NCI-H187 treated with DMSO at 0.1 percent for 48 hours (cell line): Measurements from ENCODE around the gene THAP7.
"Not testable (repeated sequence)": the region's sequence is repeated elsewhere in the genome, so short reads cannot be mapped to it uniquely, and the experiment has no call there.

Source experiments
- DNase-seq: peaks from one replicate; lab custom pipeline; 2025; lab: John Stamatoyannopoulos, UW

Gene THAP7

DNA sequence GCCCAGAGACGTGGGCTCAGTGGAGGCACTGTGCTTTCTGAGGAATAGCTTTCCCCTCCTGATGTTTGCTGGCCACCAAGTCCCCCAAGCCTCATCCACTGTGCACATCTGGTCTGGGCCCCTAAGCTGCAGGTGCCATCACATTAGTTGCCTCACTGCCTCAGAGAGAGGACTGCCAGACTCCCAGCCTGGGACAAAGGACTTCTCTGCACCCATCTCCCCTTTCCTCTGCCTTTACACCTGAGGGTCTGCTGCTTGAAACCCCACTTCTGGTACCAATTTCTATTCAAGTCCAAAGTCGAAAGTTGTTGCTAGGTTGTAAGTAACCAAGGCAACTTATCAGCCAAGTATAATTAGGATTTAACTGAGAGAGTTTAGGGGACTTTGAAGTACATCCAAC is 23.5 kb downstream of the THAP7 start:
- no peak for DNase-seq

DNA sequence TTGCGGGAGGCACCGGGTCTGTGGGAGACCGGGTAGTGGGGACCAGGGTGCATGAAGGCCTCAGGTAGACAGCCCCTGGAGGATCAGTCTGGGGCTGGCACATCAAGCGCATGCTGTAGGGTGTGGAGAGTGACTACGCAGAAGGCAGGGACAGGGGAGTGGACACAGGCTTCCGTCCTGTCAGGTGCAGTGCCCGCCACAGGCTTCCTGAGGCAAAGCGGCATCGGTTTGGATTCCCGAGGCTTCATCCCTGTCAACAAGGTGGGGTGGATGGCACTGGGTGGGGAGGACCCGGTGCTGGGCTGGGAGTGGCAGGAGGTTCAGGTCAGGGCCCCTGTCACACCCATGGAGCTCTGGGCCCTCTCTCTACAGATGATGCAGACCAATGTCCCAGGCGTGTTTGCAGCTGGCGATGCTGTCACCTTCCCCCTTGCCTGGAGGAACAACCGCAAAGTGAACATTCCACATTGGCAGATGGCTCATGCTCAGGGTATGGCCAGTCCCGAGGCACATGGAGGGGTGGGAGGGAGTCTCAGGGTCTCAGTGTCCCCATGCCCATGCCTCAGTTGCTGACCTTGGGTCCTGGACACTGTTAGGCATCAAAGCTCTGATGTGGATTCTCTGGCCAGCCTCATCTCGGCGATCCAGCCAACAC is 24.3 kb downstream of the THAP7 start:
- no peak for DNase-seq

GRCh38 chr22:20977019-20977418 is 24.9 kb downstream of the THAP7 start:
- no peak for DNase-seq

- no peak for DNase-seq
Measured at GRCh38 chr22:20976291-20976877, 25.5 kb downstream of the THAP7 start.

- DNase-seq, result no peak
Measured at GRCh38 chr22:20975541-20976290, 26.2 kb downstream of the THAP7 start.

GRCh38 chr22:20974336-20974955 is 27.5 kb downstream of the THAP7 start:
- no peak for DNase-seq

DNA sequence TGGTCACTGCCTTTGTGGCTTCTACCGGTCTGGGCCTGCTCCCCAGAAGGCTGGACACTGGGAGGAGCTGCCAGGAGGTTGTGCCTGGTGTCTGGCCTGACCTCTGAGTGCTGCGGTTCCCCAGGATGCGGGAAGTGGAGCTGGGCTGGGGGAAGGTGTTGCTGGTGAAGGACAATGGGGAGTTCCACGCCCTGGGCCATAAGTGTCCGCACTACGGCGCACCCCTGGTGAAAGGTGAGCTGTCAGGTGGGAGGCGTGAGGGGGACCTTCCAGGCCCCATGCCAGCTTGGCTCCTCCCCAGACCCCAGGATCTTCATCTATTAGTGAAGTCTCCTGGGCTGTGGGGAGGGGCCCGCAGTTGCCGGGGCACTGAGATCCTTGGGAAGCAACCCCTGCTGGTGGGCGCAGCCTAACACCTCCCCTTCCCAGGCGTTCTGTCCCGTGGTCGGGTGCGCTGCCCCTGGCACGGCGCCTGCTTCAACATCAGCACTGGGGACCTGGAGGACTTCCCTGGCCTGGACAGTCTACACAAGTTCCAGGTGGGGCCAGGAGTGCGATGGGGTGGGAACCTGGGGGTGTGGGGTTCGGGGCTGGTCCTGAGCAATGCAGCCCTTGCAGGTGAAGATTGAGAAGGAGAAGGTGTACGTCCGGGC is 28.2 kb downstream of the THAP7 start:
- DNase-seq, result no peak

DNA sequence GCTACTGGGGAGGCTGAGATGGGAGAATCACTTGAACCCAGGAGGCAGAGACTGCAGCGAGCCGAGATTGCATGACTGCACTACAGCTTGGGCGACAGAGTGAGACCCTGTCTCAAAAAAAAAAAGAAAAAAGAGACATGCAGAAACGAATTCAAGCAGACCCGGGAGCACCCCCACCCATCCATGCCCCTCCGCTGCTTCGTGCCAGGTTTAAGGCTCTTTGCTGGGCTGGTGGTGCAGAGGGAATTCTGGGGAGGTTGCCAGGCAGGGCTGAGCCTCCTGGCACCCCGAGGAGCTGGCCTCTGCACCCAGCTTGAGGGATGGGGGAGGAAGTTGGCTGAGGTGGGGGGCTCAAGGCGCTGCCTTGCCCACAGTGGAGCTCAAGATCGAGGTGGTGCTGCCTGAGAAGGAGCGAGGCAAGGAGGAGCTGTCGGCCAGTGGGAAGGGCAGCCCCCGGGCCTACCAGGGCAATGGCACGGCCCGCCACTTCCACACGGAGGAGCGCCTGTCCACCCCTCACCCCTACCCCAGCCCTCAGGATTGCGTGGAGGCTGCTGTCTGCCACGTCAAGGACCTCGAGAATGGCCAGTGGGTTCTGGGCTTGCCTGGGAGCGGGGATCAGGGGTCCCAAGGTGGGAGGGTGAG is 28.9 kb downstream of the THAP7 start:
- no peak for DNase-seq

DNA sequence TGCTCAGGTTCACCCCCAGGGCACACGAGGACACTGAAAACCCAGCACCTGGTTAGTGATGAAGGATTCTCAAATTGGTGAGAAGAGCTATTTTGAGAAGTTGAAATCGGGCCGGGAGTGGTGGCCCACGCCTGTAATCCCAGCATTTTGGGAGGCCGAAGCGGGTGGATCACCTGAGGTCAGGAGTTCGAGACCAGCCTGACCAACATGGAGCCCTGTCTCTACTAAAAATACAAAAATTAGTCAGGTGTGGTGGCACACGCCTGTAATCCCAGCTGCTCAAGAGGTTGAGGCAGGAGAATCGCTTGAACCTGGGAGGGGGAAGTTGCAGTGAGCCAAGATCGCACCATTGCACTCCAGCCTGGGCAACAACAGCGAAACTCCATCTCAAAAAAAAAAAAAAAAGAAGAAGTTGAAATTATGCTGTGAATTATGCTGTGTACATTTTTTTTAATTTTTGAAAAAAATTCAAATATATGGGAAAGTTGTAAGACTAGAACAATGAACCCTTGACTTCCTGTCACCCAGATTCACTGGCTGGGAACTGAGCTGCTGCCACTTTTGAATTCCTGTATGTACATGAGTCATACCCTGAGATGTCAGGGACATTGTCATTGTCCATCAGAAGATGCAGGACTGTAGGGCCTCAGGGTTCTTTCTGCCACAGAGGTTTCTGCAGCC is 29.8 kb downstream of the THAP7 start:
- DNase-seq, result not testable (repeated sequence)

GRCh38 chr22:20970939-20971657 is 30.8 kb downstream of the THAP7 start:
- DNase-seq, result no peak

DNA sequence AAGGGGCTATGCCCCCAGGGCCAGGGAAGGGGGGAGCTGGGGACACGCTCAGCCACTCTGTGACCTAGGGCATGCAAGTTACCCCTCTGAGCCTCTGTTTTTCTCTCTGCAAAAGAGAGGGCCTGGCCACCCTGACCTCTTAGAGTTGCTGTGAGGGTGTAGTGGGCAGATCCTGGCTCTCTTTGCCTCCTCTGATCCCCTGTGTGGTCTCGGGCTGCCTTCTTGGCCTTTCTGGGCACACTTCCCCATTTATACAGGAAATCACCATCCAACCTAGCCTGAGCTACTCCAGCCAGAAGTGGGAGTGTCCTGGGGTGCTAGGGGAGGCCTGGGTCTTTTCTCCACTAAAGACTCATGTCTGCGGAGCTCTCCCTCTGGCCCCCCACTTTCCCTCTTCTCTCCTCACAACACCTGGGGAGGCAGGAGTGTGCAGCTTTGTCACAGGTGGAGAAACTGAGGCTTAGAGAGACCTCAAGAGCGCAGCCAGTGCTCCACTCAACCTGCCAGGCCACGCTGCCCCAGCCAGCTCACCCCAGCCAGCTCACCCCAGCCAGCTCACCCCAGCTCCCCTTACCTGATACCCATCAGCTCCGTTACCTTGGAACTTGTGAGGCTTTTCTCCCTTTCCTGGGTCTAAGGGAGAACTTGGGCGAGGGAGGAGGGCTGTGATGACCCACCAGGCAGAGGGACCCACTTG is 33.5 kb downstream of the THAP7 start:
- no peak for DNase-seq

DNA sequence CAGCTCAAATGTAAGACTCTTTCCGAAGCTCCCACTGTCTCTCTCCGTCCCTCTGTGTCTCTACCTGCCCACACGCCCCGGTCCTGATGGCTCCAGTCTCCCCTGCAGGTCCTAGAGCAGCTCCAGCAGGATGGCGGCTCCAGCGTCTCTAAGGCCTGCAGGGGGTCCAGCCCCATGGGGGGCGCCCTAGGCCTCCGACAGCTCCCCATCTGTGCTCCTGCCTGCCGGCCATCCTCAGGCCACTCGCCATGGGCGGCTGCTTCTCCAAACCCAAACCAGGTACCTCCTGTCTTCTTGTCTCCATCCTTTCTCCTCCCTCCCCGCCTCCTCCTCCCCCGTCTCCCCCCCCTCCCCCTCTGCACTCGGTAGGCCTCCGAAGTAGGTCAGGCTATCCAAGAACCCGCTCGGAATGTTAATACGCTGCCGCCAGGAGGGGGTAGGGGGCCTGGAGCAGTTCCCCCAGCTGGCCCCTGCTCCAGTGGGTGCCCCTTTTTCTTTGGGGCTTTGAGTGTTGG is 34.2 kb downstream of the THAP7 start:
- DNase-seq, result no peak

GRCh38 chr22:20966883-20967696 is 34.8 kb downstream of the THAP7 start, which contains the start of gene AIFM3:
TSS of gene AIFM3 (plus strand) at chr22:20967255. CDS start at chr22:20967945, 690 bp downstream.
- no peak for DNase-seq

DNA sequence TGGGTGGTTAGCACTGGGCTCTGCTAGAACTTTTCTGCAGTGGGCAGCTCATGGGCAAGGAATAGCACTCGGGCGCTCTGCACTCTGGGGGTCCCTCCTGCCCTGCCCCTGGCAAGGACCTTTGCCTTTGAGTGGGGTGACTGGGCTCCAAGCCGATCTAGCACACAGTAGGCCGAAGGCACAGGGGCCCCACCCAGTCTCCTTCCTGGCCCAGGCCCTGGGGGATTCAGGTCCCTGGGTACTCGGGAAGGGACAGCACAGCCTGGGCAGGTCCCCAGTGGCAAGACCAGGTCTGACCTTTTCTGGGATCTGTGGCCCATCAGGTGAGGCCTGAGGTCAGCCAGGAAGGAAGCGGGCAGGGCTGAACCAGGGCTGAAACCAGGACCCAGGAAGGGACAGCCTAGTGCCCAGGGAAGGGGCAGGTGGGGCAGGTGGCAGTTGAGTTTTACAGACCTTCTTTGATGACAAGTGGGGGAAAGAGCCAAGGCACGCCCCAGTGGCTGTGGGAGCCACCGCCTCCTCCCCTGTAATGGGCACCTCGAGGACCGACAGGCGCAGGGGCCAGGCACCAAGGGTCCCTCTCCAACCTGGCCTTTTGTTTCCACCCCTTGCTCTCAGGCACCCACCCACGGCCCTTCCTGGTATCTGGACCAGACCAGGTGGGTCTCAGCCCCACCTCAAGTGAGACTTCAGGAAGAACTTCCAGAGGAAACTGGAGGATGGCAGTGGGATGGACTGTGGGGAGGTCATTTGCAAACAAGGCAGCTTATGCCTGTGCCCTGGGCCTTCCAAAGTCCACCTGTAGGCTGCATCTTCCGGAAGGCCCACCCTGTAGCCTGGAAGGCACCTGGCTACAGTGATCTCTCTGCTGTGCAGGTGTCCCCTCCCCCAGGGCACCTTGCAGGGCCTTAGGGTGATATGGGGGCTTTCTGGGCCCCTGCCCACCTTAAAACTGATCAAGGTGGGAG is 35.7 kb downstream of the THAP7 start:
- DNase-seq, result no peak

GRCh38 chr22:20965104-20965887 is 36.6 kb downstream of the THAP7 start:
- no peak for DNase-seq

GRCh38 chr22:20964799-20965103 is 37.2 kb downstream of the THAP7 start:
- no peak for DNase-seq
